Measurements from ENCODE around the gene ICAM2. TPM values are rescaled to one million over a fixed set of nuclear protein-coding genes. Genes with fewer than 3 reads are reported as not detected.

The ICAM2 gene
- total RNA-seq, 1 donor from 2014 or later = 3.5 TPM

- peak; percentile 56 for ATAC-seq
Measured at GRCh38 chr17:63973930-63974593, 46.4 kb downstream of the ICAM2 start.

GRCh38 chr17:63973247-63973646 is 47.2 kb downstream of the ICAM2 start:
- no peak for ATAC-seq

DNA sequence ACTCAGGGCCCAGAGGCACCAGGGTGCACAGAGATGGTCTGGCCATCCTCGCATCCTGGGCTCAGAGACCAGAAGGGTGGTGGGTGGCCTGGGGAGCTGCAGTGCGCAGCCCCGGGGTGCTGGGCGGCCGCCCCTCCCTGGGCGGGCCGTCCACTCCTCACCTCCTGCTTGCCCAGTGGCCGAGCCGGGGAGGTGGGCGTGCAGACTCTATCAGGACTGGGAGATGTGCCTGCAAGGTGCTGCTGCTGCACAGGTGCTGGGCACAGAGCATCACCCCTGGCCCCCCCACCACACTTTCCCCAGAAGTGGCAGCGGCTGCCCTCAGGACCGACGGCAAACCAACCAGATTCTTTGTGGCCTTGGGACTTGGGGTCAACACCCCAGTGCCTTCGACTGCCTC is 47.6 kb downstream of the ICAM2 start, which contains the start of gene SCN4A:
SCN4A (minus strand) TSS at position 123 of the 400 bp plus-strand sequence; CDS start at position 46, 77 bp downstream.
- ATAC-seq = no peak

- no peak for ATAC-seq
Measured at GRCh38 chr17:63969278-63969677, 51.2 kb downstream of the ICAM2 start.

DNA sequence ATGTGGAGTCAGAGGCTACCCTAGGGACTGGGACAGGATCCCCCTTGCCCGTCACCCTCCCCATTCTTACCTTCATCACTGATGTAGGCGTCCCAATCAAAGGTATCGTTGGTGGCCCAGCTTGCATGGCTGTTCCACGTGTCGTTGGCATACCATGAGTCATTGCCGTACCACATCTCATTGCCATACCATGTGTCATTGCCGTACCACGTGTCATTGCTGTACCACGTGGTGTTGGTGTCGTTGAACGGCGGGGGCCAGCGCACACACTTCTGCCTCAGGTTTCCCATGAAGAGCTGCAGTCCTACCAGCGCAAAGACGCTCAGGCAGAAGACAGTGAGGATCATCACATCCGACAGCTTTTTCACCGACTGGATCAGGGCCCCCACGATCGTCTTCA is 52.5 kb downstream of the ICAM2 start:
- no peak for ATAC-seq

GRCh38 chr17:63966646-63967264 is 53.7 kb downstream of the ICAM2 start:
- no peak for ATAC-seq

GRCh38 chr17:63963123-63963522 is 57.3 kb downstream of the ICAM2 start:
- ATAC-seq = no peak

DNA sequence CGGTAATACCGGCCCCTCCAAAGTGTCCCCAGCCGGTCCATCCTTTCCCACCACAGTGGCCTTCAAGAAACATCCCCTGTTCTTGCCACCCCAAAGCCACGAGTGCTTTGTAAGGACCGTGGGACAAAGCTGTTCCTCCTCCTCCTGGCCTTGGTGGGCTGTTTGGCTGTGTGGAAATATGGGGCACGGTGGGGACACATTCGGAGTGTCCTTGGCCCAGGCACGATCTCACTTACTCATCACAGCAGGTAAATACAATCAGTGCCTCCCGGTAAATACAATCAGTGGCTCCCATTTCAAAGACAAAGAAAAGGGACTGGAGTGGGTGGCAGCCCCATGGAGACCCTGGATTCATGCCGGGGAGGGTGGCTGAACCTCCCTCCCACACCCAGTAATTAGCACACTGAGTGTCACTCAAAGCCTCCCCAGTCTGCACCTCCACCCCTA is 58.1 kb downstream of the ICAM2 start:
- ATAC-seq = no peak

DNA sequence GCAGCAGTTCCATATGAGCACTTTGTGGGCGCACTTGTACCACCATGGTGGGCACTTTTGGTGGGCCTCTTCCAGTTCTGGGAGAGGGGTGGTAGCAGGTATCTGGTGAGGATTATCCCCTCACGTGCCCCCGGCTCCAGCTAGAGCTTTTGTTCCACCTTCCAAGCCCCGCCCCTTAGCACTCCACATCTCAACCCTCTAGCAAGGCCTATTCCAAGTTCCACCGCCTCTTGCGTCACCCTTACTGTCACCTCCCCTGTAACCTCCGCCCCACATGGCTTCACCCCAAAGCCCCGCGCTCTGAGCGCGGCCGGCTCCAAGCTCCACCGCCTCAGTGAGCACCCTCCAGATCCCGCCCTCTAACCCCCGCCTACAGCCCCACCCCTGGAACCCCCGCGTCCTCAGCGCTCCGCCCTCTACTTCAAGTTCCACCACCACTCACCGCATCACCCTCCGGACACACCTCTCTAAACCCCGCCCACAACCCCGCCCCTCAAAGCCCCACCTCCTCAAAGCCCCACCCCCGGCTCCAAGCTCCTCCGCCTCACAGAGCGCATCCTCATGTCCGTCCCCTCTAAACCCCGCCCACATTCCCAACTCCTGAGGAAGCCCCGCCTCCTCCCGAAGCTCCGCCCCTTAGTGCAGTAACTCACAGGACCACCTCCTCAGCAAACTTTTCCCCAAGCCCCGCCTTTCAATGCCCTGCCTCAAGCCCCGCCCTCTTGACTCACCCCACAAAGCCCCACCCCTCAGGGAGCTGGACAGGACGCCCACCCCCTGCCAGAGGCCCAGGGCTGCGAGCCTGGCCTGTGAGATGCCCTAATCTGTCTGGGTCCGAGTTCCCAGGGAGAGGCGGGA is 58.8 kb downstream of the ICAM2 start:
- ATAC-seq = peak; percentile 65

DNA sequence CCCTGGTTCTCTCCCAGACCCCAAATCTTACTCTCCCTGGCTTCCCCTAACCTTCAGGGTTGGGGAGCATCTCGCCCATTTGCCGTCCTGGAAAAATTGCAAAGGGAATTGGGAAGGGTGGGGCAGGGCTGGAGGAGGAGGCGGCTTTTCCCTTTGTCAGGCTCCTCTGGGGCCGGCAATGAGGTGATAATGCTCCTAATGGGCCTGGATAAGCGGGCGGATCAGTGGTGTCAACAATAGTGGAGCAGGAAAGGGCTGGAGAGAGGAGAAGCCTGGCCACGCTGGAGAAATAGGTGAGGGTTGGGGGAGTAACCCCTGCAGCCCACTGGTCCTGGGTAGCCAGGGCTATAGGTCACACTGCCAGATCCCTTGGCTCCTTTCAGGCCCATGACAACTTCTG is 60.0 kb downstream of the ICAM2 start:
- no peak for ATAC-seq

DNA sequence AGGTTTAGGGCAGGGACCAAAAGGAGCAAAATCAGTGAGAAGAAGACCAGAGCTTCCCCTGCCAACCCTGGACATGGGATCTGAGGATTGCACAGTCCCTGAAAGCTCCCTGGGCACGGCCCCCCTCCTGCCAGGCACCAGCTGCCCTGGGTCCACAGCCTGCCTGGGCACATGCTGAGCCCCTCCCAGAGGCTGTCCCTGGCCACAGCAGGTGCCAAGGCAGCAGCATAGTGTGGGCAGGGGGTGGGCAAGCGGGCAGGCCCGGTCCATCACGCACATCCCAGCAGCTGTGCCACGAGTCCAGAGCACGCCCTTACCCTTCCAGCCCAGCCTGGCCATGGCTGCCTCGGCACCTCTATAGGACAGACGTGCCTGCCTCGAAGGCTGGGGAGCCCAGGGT is 60.4 kb downstream of the ICAM2 start:
- peak; percentile 4 for ATAC-seq

DNA sequence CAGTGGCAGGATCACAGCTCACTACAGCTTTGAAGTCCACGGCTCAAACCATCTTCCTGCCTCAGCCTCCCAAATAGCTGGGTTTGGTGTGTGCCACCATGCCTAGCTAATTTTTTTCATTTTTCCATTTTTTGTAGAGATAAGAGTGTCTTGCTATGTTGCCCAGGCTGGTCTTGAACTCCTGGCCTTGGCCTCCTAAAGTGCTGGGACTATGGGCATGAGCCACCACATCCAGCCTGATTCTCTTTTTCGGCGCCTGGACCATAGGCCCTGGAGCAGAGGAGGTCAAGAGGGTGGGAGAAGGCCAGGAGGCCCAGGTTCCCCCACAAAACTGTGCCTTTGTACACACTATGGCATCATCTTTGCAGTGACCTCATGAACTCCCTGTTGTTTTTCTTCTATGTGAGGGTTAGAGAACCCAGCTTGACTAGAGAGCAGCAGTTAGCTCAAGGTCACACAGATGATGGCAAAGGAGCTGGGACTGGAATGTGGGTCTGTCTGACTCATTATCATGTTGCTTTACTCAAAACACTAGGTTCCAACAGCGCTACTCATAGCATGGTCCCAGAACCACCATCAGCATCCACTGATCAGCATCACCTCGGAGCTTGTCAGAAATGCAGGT is 64.0 kb downstream of the ICAM2 start:
- no peak for ATAC-seq

DNA sequence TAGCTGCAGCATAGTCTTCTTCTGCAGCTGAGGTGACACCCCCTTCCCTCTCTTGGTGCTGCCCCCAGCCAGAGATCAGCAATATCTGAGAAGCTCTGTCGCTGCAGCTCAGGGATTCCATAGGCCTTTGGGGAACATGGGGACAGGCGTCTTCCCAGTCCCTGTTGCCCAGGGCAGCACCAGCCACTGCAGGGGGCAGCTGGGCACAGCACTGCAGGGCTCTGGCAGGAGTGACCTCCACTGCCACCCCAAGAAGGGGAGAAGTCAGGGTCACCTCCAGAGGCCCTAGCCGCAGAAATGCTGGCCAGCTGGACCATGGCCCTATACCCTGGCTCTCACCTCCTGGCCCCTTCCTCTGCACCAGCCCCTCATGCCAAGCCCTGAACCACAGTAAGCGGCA is 64.6 kb downstream of the ICAM2 start:
- no peak for ATAC-seq

DNA sequence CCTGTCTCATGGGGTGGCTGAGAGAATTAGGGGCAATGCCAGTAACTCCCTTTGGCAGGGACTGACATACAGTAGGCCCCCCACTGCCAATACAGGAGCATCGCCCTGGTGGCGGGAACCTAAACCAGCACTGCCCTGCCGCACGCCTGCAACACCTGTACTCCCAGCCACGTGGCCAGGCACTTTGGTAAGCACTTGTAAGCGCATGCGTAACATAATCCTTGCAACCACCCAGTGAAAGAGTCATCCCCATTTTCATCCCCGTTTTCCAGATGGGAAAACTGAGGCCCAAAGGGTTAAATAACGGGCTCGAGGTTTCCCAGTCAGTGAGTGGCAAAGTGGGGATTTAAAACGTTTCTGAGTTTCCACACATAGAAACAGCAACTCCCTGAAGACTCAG is 65.2 kb downstream of the ICAM2 start:
- ATAC-seq = no peak

GRCh38 chr17:63954402-63955063 is 65.9 kb downstream of the ICAM2 start:
- peak; percentile 13 for ATAC-seq

Other genes starting within 250 kb of the ICAM2 start
- gene CCDC47, start 247.0 kb downstream of the ICAM2 start, total RNA-seq = 50.6 TPM
- 56.1 TPM for gene DDX42, start 246.5 kb downstream of the ICAM2 start, total RNA-seq
- gene PSMC5, start 193.2 kb downstream of the ICAM2 start, total RNA-seq = 102 TPM
- 18.7 TPM for gene FTSJ3, start 193.0 kb downstream of the ICAM2 start, total RNA-seq
- gene SMARCD2, start 177.9 kb downstream of the ICAM2 start, total RNA-seq = 68.3 TPM
- not detected for gene CSH2, start 147.0 kb downstream of the ICAM2 start, total RNA-seq
- not detected for gene GH2, start 138.7 kb downstream of the ICAM2 start, total RNA-seq
- not detected for gene CSH1, start 124.1 kb downstream of the ICAM2 start, total RNA-seq
- not detected for gene CSHL1, start 109.4 kb downstream of the ICAM2 start, total RNA-seq
- gene GH1, start 101.8 kb downstream of the ICAM2 start, total RNA-seq = not detected
- gene CD79B, start 88.3 kb downstream of the ICAM2 start, total RNA-seq = 1.9 TPM
- gene SCN4A, start 47.7 kb downstream of the ICAM2 start, total RNA-seq = 0.12 TPM
- not detected for gene PRR29, start 22.3 kb downstream of the ICAM2 start, total RNA-seq
- gene ERN1, start 109.5 kb upstream of the ICAM2 start, total RNA-seq = 18.5 TPM
- 20.2 TPM for gene TEX2, start 242.6 kb upstream of the ICAM2 start, total RNA-seq